ELF-1 (cell line): ENCODE measurements around the gene IMPA2.
"Not testable (repeated sequence)": the region's sequence is repeated elsewhere in the genome, so short reads cannot be mapped to it uniquely, and the experiment has no call there.

Experiments used
- DNase-seq: peaks from one replicate; pipeline ENCODE4 v3.0.0-alpha.2; 2016; ENCODE audit warnings: low read depth, low spot score

Gene IMPA2

GRCh38 chr18:11962597-11962996, 18.7 kb upstream of the IMPA2 start:
- DNase-seq, result no peak

GRCh38 chr18:11963991-11964484, 17.3 kb upstream of the IMPA2 start:
- DNase-seq, result peak; percentile 66

- DNase-seq, result no peak
These were observed 11.1 kb upstream of the IMPA2 start for GRCh38 chr18:11969904-11970835.

- not testable (repeated sequence) for DNase-seq
These were observed 10.5 kb upstream of the IMPA2 start for GRCh38 chr18:11970836-11971226.

- peak; percentile 72 for DNase-seq
These were observed 8.7 kb upstream of the IMPA2 start for GRCh38 chr18:11972371-11973174.

- no peak for DNase-seq
These were observed 6.5 kb upstream of the IMPA2 start for GRCh38 chr18:11974741-11975325.

GRCh38 chr18:11975723-11976122, 5.6 kb upstream of the IMPA2 start:
- no peak for DNase-seq

- DNase-seq, result no peak
These were observed 4.8 kb upstream of the IMPA2 start for GRCh38 chr18:11976315-11977152.

- no peak for DNase-seq
These were observed 4.2 kb upstream of the IMPA2 start for GRCh38 chr18:11977153-11977466.

- no peak for DNase-seq
These were observed 2.4 kb upstream of the IMPA2 start for GRCh38 chr18:11978956-11979355.

- no peak for DNase-seq
These were observed 1.2 kb upstream of the IMPA2 start for GRCh38 chr18:11980163-11980493.

- DNase-seq, result peak; percentile 99
These were observed 664 bp upstream of the IMPA2 start for GRCh38 chr18:11980494-11981191.

GRCh38 chr18:11981543-11982366, 448 bp downstream of the IMPA2 start:
- peak; percentile 86 for DNase-seq

GRCh38 chr18:11982981-11983380, 1.7 kb downstream of the IMPA2 start:
- no peak for DNase-seq

GRCh38 chr18:11983592-11983991, 2.3 kb downstream of the IMPA2 start:
- peak; percentile 86 for DNase-seq

- no peak for DNase-seq
These were observed 2.8 kb downstream of the IMPA2 start for GRCh38 chr18:11984091-11984490.

GRCh38 chr18:11985586-11985985, 4.3 kb downstream of the IMPA2 start:
- no peak for DNase-seq

- DNase-seq, result no peak
These were observed 4.8 kb downstream of the IMPA2 start for GRCh38 chr18:11986061-11986460.

GRCh38 chr18:11987527-11987926, 6.2 kb downstream of the IMPA2 start:
- no peak for DNase-seq

GRCh38 chr18:11989174-11989573, 7.9 kb downstream of the IMPA2 start:
- no peak for DNase-seq
